Measurements from ENCODE around the gene USH2A.
"Not testable (repeated sequence)": the region's sequence is repeated elsewhere in the genome, so short reads cannot be mapped to it uniquely, and the experiment has no call there.

The USH2A gene

GRCh38 chr1:216186141-216186540 is 237.1 kb downstream of the USH2A start:
- no peak for DNase-seq

DNA sequence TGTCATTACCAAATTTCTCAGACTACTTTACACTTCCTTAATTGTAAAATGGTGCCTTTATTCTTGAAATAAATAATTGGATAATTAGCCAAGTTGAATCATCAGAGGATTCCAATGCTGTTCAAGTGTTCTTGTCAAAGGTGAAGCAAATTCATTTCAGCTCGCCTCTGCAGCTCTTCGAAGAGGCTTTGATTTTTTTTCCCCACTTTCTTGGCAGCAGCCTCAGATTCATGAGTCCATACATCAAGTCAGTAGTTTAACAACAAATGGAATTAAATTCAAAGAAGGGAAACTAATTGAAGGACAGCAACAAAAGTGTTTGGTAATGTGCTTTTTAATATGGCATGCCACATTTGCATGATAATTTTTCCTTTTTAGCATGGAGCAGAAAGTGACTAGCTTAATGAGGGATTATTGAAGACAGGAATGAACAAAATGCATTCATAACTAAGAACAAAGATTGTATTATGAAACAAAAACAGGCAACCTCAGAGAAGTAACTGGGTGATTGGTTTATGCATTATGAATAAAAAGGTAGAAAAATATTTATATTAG is 239.0 kb downstream of the USH2A start:
- DNase-seq = no peak

GRCh38 chr1:216183454-216183853 is 239.8 kb downstream of the USH2A start:
- no peak for DNase-seq

DNA sequence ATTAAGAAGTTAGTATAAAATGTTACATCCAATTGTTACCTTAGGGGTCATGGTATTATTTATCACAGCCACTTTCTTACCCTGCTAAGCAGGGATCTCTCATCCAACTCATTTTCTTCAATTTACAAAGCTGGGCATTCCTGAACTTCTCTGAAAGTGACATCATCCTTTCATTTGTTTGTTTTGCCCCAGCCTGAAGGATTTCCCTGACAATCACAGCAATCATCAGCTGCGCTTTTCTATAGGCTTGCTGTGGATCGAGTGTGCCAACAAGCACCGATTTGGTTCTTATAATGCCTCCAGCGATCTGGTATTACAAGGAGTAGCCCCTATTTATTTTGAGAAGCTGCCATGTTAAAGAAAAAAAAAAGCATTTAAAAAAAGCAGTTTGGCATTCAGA is 240.2 kb downstream of the USH2A start:
- no peak for DNase-seq

DNA sequence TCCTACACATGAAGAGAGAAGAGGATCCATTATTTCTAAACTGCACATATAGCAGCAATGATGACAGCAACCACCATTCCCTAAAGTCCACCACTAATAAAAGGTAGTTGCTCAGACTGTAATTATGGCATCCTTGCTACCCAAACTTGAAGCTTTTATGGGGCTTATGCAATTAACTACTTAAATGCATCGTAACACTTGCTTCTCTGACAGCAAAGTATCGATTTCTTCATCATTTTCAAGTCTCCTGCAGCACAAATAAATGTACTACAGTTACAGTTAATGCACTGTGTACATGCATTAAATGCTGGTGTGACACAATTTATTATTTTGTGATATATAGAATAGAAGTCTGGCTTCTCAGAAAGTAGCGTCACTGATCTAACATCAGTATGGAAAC is 241.7 kb downstream of the USH2A start:
- DNase-seq = no peak

DNA sequence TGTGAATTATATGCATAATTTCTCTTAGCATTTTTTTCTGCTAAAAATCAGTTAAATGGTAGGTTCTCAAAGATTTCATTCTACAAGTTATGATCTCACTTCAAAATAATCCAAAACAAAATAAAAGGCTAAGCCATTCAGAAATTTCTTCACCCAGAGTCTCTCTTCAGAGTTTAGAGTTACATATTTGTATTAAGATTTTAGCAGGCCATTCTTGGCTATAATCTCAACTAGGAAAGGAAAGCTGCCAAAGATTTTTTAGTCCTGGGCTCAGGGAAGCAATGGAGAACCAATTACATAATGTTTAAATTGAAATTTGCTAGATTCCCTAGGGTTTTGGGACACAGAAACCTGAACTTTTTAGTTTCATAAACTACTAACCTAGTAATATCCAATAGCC is 245.0 kb downstream of the USH2A start:
- DNase-seq = no peak

- DNase-seq = no peak
These were observed 246.3 kb downstream of the USH2A start for GRCh38 chr1:216176970-216177369.

GRCh38 chr1:216175714-216176113 is 247.5 kb downstream of the USH2A start:
- no peak for DNase-seq

DNA sequence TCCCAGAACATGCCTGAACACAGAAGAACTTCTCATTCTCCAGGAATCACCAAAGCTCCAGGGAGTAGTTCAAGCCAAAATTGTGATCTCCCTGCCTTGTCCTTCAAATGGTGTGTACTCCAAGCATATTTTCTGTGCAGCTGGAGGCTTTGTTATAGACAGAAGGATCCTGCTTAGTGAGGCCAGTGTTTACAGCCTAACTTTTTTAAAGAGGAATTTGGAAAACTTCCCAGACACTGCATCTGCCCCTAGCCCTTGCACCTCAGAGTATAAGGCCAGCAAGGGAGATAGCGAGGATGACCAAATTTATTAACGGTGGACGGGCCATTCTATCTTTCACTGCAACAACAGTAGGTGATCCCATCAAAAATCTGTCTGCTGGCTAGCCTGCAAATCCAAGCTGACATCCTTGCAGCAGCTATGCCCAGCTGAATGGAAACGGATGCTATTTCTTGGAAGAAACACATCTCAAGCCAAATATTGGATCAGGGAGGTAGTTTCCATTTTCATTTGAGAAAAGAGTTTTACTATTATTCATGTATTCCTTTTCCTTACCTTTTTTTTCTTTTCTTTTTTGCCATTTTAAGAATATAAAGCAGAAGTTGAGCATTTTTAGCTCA is 249.8 kb downstream of the USH2A start:
- DNase-seq = no peak

DNA sequence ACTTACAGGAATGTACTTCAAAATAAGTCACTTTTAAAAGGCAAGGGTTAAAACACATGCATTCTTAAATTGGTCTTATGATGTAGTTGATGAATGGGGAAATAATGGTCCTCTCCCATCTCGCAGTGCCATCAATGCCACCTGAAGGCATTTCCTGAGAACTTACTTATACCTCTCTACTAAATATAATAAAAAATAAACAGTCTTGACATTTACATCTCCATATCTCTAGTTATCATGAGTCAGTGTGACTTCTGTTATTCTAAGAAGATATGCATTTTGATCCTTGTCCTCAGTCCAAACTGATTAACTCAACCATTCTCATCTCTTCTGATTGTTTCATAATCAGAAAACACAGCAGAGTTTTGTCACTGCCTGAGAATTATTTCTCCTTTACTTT is 253.9 kb downstream of the USH2A start:
- no peak for DNase-seq

- no peak for DNase-seq
These were observed 254.7 kb downstream of the USH2A start for GRCh38 chr1:216168546-216168945.

DNA sequence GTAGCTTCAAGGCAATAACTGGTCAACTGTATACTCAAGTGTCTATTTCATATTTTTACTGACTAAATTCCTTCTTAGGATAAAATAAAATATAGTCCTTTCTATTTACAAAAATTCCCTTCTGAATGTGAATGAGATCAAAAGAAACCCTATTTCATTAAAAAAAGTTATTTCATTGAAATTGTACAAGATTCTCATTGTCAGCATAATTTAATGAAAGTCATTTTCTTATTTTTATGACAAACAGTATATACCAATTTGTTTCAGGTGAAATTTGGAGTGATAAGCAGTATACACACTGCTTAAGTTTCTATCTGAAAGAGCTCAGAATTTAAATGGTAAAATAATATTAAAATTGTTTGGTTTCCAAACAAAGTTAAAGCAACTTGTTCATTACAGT is 269.2 kb downstream of the USH2A start:
- no peak for DNase-seq

DNA sequence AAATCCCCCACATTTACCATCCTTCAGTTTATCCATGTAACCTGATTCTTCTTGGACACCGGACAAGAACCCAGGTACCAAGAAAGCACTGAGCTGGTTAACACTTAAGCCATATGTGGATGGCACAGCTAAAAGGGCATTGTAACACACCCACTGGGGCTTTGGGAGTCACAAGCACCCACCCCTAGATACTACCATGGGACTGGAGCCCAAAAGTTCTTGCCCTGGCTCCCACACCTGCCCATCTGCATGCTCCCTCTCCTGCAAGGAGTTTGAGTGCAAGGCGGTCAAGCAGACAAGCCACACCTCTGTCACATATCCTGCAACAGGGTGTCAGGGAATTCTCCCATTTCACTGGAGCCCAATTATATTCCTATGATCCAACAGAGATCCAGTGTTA is 270.1 kb downstream of the USH2A start:
- DNase-seq = no peak

DNA sequence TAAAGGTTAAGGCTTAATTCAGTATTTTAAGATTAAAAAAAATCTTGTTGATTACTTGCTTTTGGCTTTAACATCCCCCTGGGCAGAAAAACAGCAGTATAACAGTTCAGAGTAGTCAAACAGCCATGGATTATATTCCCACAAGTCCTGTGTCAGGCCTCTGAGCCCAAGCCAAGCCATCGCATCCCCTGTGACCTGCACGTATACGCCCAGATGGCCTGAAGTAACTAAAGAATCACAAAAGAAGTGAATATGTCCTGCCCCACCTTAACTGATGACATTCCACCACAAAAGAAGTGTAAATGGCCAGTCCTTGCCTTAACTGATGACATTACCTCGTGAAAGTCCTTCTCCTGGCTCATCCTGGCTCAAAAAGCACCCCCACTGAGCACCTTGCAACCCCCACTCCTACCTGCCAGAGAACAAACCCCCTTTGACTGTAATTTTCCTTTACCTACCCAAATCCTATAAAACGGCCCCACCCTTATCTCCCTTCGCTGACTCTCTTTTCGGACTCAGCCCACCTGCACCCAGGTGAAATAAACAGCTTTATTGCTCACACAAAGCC is 277.7 kb downstream of the USH2A start:
- DNase-seq = not testable (repeated sequence)

GRCh38 chr1:216144661-216145450 is 278.4 kb downstream of the USH2A start:
- DNase-seq = no peak

DNA sequence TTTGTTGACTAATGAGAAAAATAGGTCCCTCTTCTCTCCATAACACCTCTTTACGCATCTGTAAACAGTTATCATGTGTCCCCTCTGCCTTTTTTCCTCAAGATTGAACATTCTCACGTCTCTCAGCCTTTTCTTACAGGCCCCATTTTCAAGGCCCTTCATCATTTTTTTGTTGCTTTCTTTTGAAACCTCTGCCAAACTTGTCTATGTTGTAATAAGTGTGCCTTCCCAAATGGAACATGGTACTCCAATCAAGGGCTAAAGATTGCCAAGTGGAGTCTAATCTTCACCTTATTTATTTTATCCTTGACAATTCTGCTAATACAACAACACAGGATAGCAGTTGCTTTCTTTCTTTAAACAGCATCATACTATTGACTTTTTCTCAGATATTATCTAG is 280.3 kb downstream of the USH2A start:
- no peak for DNase-seq

- no peak for DNase-seq
These were observed 282.3 kb downstream of the USH2A start for GRCh38 chr1:216140730-216141524.

DNA sequence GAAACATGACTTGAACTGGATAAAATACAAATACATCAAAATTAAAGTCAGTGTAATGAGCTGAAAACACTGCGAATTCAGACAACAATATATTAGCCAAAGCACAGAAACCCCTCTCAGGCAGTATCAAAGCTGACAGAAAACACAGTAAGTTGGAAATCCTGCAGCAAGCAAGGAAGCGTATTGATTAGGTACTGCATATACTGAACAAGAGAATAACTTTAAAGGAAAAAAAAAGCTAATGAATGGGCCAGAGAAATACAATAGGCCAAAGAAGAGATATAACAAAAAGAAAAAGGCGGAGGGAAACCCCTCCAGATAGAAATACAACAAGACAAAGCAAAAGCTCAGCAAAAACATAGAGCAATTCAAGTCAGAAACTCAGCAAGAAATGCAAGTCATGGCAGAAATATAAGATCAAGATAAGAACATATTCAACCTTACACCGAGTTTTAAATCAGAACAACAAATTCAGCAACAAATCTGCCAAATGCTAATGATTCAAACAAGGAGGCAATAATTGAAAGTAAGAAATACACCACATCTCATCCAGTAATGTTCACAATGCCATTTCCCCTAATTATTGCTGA is 299.0 kb downstream of the USH2A start:
- DNase-seq = no peak

DNA sequence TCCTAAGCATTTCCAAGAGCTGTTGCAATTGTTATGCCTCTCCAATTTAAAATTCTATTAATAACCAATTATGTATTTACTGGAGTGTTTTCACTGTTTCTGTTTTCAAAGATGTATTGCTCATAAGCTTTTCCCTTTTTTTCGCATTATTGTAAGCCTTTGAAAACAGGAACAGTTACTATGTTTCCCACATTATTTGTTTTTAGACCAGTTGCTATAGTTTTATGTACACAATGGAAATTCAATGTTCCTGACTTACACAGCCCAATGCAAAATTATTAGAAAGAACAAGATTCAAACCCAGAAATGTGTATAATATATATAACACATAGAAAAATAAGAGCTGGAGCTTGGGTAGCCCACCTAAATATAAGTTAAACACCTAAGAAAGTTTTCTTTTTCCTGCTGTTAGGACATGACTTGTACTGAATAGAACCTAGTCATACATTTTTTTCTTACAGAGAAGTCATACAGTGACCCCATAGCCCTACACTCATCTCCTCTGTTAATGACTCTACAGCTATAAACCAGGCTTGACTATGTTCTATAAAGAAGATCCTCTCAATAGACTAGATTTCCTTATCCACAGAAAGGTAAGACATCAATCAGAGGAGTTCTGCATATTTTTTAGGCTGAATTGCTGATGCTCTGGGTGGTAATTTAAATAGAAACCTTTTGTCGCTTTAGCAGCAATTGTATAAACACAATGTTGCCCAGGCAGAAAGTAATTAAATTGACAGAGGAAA is 299.6 kb downstream of the USH2A start:
- DNase-seq = no peak

- no peak for DNase-seq
These were observed 303.6 kb downstream of the USH2A start for GRCh38 chr1:216119600-216119999.

DNA sequence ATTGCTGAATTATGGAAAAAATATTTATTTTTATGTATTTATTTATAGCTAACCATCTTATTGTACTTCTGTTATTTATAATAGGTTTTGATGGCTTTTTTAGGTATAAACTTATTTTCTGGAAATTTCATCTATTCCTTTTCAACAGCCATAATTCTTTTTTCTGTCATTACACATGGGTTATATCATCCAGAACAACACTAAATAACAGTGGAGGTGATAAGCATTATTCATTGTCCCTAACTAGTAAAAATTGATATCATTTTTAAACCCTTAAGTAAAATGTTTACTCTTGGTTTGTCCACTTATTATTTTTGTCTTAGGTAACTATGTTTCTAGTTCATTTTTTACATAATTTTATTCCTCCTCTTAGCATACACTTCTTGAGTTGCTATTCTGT is 309.1 kb downstream of the USH2A start:
- DNase-seq = no peak

DNA sequence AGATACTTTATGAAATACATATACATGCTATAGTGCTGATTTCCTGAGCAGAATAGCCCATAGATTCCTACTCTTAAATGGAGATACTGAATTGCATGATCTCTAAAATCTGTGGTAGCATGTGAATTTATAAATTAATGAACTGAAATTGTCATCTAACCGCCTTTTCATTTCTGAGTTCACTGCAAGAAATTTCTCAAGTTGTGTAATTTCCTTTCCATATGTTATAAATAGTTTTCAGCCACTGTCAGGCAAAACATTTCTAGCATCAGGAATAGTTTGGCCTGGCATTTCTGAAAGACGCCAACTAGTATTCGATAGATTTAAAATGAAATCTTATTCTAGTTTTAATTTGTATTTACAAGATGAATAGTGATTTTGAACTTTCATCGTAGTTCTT is 310.1 kb downstream of the USH2A start:
- DNase-seq = no peak

Measured in activated naive CD4-positive, alpha-beta T cell (primary cell).